HG03060 (cell line): Measurements from ENCODE around the gene EXOC3L2.

Experiments used
- ATAC-seq: cut with Tn5 transposase; IDR thresholded peaks from one replicate; pipeline ENCODE4 v1.9.1; 2021; ENCODE audit warnings: low read depth, moderate number of reproducible peaks; ENCODE audit not compliant: unreplicated experiment

EXOC3L2 gene

DNA sequence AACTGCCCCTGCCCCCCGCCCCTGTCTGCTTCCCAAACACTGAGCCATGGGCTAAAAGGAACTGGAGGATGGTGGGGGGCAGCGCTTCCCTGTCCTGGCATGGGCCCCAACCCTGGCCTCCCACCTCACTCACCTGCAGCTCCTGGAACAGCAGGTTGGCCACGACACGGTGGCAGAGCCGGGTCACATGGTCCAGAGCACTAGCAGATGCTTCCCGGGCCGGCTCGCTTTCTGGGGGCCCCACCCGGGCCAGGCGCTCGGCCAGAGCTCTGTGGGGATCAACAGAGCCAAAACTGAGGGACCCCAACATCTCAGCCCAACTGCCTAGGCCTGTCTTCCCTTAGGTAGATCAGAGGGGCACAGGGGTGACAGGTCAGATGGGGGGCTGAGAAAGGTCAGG is 20.6 kb downstream of the EXOC3L2 start:
- no peak for ATAC-seq

DNA sequence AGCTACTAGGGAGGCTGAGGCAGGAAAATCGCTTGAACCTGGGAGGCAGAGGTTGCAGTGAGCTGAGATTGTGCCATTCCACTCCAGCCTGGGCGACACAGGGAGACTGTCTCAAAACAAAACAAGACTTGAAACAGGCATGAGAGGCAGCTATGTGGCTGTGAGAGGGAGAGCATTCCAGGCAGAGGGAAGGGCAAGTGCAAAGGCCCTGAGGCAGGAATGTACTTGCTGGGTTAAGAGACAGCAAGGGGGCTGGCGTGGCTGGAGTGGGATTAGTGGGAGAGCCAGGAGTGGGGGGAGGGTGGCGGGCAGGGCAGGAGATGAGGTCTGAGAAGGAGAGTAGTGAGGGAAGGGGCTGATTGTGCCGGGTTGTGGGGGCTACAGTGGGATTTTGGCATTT is 21.3 kb downstream of the EXOC3L2 start:
- no peak for ATAC-seq

DNA sequence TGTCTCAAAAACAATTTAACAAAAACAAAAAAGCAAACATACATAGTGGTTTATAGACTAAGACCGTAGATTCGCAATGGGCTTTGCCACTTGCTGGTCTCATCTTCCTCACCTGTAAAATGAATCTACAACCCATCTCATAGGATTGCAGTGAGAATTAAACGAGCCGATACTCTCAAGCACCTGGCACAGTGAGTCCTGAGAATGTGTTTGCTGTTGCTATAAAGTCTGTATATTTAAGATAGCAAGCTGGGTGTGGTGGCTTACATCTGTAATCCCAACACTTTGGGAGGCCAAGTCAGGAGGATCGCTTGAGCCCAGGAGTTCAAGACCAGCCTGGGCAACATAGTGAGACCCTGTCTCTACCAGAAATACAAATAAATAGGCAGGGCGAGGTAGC is 22.5 kb downstream of the EXOC3L2 start:
- no peak for ATAC-seq

DNA sequence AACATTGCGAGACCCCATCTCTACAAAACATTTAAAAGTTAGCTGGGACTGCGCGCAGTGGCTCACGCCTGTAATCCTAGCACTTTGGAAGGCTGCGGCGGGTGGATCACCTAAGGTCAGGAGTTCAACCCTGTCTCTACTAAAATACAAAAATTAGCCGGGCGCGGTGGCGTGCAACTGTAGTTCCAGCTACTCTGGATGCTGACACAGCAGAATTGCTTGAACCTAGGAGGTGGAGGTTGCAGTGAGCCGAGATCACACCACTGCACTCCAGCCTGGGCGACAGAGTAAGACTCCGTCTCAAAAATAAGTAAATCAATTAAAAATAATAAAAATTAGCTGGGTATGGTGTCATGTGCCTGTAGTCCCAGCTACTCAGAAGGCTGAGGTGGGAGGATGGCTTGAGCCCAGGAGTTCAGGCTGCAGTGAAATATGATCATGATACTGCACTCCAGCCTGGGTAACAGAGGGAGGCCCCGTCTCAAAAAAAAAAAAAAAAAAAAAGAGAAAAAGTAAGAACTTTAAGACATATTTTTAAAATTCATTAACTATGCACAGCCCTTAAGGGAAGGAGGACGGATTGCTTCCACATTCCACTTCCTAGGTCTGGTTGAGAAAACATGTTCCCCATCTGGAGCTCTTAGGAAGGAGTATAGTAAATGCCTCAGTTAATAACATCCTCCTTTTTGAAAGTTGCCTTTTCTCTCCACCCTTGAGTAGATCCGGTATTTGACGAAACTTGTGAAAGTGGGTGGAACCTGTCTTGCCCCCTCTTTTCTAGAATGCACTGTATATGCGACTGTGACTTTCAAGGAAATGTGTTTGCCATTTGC is 26.1 kb downstream of the EXOC3L2 start:
- ATAC-seq, result no peak

DNA sequence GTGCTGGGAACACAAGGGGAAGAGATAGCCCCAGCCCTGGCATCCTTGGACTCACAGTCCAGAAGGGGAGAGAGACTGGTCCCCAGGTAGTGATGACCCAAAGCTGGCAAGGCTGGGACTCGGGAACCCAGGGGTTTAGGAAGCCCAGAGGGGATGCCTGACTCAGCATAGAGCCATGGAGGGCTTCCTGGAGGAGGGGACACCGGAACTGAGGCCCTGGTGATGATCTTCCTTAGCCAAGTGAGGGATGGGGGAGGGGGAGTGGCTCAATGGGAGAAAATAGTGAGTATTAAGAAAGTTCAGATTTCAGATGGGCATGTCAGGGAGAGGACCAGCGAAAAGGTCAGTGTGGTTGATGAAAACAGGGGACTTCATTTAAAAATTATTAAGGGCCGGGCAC is 26.8 kb downstream of the EXOC3L2 start:
- ATAC-seq, result no peak

DNA sequence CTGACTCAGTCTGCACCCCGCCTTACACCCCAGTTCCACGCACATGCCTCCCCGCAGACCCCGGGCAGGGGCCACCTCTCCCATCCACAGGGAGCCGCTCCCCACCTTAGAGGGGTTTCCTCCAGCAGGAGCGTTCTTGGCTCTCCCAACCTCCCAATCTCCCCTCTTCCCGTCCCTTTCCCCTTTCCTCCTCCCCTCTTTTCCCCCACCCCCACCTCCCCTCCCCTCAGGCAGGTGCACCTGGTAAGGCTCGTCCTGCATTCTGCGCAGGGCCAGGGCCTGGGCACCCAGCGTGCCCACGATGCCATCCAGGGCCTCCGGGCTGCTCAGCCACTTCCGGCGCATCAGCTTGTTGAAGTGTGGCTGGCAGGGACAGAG is 27.3 kb downstream of the EXOC3L2 start:
- ATAC-seq, result no peak

DNA sequence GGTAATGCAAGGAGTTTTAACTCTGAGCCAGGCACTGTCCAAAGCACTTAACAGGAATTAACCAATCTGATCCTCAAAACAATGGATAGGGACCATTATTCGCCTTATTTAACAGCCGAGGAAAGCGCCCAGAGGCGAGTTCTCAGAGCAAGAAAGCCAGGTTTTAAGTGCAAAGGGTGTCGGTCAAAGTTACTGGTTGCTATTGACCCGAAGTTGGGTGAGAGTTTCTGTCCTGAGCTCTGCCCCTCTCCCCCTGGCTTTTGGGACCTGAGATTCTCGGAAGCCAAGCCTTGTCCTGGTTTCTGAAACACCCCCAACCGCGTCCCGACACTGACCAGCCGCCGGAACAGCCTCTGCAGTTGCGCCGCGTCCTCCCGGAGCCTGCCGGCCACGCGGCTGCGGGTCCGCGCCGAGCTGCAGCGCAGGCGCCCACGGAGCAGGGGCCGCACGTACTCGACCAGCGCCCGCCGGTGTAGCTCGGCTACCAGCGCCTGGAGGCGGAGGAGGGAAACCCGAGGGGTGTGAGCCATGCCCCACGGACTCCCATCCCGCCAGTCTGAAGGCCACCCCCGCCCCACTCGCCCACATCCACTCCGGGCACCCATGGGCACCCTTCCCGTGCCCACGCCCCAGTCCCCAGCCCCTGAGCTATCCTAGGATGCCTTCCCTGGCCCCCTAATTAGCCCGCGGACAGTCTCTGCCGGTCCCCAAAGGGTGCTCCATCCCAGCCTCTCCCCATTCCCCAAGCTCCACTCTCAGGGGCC is 27.8 kb downstream of the EXOC3L2 start:
- no peak for ATAC-seq

DNA sequence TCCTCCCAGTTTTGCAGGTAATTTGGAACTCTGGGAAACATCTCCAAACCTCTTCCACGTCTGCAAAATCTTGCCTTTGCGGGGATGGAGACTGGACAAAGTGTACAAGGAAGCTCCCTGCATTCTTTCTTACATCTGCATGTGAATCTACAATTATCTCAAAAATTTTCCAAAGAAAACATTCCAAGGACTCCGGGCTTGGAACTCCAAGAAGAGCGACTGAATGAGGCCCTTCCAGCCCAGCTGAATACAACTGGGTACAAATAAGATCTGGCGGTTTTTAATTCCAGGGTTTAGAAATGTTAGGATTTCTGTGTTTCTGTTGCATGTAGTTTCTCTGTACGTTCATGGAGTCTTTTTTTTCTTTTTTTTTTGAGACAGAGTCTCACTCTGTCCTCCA is 28.5 kb downstream of the EXOC3L2 start:
- no peak for ATAC-seq

DNA sequence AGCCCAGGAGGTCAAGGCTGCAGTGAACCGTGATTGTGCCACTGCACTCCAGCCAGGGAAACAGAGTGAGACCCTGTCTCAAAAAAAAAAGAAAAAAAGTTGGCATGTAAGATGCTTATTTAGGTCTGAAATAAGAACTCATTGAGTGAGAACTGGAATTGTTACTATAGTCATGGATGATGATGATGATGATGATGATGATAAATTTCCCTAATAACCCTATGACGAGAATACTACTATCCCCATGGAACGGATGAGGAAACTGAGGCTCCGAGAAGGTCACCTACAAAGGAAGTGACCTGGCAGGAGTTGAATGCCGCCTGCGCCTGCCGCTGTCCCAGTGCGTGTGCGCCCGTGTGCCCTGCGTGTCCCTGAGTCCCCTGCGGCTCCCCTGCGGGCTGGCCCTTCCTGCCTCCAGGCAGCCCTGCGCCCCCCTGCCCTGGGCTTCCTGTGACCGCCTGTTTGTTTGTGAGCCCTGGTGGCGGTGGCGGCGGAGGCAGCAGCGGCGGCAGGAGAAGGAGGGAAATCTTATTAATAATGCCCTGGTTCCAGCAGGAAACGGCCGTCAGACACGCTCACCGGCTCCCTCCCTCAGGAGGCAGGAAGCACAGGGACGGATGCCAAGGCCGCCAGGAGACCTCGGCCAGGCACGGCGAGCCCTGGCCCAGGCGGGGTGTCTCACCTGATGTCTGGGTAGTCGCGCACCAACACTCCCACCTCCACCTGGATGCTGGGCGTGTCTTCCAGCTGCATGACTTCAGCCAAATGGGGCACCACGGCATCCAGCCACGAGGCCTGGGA is 29.6 kb downstream of the EXOC3L2 start:
- ATAC-seq, result no peak

DNA sequence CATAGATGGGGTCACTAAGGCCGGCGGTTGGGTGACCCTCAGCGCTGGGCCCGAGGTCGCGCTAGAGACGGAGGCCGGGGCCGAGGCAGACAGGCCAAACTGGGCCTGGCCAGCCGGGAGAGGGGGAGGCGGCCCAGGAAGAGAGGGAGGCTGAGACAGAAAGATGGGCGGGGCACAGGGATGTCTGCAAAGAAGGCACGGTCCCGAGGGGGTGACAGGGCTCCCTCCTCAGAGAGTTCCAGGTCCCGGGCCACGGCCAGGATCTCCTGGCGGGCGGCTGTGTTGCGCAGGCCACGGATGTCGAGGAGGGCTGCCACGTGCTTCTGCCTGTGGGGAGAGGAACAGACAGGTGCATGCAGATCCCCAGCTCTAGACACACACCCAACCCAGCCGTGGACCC is 32.2 kb downstream of the EXOC3L2 start:
- ATAC-seq, result no peak

DNA sequence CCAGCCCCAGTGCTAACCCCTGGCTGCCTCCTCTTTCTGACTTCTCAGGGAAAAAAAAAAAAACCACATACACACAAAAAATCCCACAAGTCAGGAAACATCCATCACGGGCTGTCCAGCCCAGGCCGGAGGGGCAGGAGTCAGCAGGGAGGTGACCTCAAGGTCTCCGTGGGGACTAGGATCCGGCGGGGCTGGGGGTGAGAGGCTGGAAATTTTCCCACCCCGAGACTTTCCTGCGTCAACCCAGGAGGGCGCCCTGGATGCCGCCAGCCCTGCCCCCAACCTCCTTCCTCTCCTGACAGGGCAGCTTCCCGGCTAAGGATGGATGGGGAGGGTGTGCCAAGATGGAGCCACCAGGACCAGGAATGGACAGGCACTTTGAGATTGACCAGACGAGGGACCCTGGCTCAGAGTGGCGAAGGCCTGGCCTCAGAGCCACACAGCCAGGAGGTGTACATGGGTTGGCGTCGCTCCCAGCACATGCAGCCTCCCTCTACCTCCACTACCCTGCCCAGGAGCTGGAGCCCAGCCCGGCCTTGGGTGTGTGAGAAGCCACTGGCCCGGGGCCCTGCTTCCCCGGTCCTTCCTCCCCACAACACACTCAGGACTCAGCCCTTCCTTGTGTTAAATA is 33.3 kb downstream of the EXOC3L2 start:
- no peak for ATAC-seq

DNA sequence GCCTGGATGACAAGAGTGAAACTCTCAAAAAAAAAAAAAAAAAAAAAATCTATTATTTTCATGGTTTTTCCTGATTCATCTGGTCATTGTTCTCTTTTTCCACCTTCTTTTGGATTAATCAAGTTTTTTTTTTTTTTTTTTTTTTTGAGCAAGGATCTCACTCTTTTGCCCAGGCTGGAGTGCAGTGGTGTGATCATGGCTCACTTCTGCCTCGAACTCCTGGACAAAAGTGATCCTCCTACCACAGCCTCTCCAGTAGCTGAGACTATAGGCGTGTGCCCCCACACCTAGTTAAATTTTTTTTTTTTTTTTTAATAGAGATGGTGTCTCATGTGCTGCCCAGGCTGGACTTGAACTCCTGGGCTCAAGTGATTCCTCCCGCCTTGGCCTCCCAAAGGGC is 38.9 kb downstream of the EXOC3L2 start:
- ATAC-seq, result no peak

DNA sequence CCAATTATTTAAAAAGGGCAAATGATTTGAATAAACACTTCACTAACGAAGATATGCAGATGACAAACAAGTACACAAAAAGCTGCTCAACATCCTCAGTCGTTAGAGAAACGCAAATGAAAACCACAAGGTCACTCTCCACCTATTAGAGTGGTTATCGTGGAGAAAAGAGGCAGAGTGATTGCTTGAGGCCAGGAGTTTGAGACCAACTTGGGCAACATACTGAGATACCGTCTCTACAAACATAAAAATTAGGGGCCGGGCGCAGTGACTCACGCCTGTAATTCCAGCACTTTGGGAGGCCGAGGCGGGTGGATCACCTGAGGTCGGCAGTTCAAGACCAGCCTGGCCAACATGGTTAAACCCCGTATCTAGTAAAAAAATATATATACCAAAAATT is 39.4 kb downstream of the EXOC3L2 start:
- ATAC-seq, result no peak

DNA sequence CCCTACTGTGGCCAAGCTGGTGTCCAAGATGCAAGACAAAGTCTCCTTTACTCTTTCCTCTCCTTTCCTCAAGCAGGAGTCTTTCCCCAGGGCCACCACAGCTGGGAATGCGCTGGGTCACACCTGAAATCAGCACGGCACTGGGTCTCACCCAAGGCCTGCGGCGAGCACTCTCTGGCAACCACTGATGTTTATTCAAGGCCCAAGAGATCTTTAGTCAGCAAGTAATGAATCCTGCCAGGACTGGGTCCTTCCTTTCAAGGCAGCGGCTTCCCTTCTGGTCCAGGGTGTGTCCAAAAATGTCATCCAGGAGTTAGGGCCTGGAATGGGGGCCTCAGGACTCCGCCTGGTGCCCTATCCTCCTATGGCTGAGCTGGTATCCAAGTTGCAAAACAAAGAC is 42.6 kb downstream of the EXOC3L2 start:
- ATAC-seq, result no peak

DNA sequence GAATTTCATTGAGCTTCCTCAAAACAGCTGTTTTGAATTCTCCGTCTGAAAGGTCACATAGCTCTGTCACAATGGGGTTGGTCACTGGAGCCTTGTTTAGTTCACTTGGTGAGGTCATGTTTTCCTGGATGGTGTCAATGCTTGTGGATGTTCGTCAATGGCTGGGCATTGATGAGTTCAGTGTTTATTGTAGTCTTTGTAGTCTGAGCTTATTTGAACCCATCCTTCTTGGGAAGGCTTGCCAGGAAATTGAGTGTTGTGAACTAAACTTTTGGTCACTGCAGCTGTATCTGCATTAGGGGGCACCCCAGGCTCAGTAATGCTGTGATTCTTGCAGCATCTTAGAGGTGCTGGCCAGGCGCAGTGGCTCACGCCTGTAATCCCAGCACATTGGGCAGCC is 44.6 kb downstream of the EXOC3L2 start:
- no peak for ATAC-seq

DNA sequence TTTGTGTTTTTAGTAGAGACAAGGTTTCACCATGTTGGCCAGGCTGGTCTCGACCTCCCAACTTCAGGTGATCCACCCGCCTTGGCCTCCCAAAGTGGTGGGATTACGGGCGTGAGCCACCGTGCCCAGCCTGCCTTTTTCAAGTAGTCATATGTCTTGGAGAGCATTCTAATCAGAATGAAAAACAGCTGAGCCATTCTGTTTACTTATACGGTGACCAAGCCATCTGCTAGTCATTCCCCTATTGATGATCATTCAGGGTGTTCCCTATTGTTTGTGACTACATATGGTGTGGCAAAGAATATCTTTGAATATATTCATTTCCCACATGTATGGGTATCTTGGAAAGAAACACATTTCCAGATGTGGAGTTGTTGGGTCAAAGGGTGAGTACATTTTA is 49.4 kb downstream of the EXOC3L2 start:
- no peak for ATAC-seq

DNA sequence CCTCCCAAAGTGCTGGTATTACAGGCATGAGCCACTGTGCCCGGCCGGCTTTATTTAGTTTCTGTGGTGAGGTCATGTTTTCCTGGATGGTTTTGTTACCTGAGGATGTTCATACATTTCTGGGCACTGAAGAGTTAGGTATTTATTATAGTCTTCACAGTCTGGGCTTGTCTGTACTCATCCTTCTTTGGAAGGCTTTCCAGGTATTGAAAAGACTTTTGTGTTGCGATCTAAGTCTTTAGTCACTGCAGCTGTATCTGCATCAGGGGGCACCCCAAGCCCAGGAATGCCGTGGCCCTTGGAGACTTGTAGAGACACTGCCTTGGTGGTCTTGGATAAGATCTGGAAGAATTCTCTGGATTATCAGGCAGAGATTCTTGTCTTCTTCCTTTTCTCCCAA is 53.8 kb downstream of the EXOC3L2 start:
- no peak for ATAC-seq

DNA sequence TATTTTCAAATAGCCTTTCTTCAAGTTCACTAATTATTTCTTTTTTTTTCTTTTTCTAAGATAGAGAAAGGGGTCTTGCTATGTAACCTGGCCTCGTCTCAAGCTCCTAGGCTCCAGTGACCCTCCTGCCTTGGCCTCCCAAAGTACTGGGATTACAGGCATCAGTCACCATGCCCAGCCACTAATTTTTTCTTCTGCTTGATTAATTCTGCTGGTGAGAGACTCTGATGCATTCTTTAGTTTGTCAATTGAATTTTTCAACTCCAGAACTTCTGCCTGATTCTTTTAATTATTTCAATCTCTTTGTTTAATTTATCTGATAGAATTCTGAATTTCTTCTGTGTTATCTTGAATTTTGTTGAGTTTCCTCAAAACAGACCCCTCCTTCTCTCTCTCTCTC is 55.2 kb downstream of the EXOC3L2 start:
- no peak for ATAC-seq

DNA sequence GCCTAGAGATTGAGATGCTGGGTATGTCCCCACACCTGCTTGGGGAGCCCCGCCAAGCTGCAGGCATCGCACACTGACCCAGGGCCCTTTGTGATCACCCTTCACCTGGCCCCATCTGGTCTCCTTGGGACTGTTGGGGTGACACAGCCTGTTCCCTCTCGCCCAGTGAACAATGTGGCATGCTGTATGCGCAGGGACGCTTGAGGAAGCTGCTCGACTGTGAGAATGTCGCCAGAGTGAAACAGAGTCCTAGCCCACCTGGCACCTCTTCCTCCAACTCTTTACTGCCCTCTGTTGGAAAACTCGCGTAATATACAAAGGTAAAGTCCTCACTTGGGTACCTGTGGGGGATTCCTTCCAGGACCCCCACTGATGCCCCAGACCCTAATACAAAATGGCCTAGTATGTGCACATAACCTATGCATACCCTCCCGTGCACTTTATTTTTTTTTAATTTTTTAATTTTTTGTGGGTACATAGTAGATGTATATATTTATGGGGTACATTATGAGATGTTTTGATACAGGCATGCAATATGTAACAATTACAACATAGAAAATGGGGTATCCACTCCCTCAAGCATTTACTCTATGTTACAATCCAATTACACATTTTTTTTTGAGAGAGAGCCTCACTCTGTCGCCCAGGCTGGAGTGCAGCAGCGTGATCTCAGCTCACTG is 57.6 kb downstream of the EXOC3L2 start:
- ATAC-seq, result no peak
